GM21723 (cell line): Measurements from ENCODE around the gene NPTN.
"Not testable (repeated sequence)": the region's sequence is repeated elsewhere in the genome, so short reads cannot be mapped to it uniquely, and the experiment has no call there.

Experiments
- ATAC-seq: cut with Tn5 transposase; IDR thresholded peaks from one replicate; pipeline ENCODE4 v1.9.1; 2021; ENCODE audit warnings: mild to moderate bottlenecking, moderate library complexity; ENCODE audit not compliant: unreplicated experiment

Gene NPTN

DNA sequence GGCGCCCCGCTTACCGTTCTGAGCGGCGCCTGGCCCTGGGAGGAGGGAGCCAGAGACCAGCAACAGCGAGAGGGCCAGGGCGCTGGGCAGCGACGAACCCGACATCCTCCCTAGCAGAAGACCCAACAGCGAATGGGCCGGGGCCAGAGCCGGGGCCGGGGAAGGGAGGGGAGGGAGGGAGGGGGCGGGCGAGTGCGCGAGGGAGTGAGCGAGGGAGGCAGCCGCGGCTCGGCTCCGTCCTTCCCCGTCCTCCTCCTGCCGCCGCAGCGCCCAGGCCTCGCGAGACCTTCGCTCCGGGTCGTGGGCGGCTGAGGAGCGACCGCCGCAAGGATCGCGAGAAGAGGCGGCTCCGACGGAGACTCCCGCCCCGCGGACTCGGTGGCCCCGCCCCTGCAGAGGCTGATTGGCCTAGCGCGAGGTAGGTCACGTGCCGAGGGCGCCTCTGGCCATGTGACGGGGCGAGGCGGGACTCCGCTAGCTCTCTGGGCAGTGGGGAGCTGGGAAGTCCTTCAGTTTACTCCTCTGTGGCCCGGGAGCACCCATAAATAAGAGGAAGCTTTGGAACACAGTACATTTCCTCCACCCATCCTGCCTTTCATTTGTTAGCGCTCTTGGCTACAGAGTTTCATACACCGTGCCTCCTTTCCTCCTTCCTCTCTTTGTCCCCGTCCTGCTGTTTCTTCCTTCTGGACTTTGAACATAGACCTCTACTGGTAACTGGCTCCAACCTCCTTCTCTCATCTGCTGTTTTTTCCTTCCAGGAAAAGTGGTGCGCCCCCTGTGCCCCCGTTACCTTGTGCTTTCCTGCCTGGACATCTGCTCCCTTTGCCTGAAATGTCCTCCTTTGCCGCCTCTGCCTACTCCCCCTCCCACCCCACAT lies at the start of gene NPTN:
TSS of gene NPTN (minus strand) at position 279 of the 880 bp plus-strand sequence. CDS start at position 105, 174 bp downstream.
- peak; percentile 88 for ATAC-seq

DNA sequence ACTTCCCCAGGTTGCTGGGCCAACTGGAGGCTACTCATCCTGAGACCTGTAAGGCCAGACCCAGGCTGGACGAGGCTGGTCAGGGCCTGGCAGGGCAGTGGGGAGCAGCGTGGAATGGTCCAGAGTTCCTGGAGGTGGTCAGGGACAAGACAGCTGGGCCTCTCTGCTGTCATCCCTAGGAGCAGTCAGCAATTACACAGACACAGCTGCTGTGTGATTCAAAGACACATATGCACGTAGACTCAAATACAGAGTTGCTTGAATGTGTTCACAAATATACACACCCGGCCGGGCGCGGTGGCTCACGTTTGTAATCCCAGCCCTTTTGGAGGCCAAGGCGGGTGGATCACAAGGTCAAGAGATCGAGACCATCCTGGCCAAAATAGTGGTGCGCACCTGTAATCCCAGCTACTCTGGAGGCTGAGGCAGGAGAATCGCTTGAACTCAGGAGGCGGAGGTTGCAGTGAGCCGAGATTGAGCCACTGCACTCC lies 49.5 kb upstream of the NPTN start:
- ATAC-seq, result no peak

- ATAC-seq, result no peak
Measured at GRCh38 chr15:73681856-73682599, 48.8 kb upstream of the NPTN start.

GRCh38 chr15:73681063-73681462 lies 47.9 kb upstream of the NPTN start:
- ATAC-seq, result no peak

GRCh38 chr15:73680549-73680948 lies 47.4 kb upstream of the NPTN start:
- ATAC-seq, result no peak

DNA sequence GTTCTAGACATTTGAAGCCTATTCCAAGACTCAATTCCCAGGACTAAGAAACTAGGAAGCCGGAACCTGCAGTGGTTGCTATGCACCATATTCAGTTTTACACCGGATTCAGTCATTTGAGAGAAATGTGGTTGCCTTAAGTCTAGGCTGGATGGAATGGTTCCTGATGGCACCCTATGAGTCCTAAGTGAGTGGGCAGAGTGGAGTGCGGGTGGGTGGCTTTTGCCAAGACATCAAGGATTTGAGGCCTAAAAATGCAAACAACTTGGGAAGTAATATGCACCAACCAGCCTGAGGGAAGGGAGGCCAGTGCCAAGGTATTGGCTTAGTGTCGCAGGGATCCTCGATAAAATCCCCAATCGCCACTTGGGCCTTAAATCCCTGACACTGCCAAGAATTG lies 46.8 kb upstream of the NPTN start:
- ATAC-seq, result no peak

GRCh38 chr15:73679180-73679579 lies 46.0 kb upstream of the NPTN start:
- no peak for ATAC-seq

GRCh38 chr15:73678498-73678897 lies 45.3 kb upstream of the NPTN start:
- no peak for ATAC-seq

GRCh38 chr15:73677733-73678132 lies 44.5 kb upstream of the NPTN start:
- no peak for ATAC-seq

DNA sequence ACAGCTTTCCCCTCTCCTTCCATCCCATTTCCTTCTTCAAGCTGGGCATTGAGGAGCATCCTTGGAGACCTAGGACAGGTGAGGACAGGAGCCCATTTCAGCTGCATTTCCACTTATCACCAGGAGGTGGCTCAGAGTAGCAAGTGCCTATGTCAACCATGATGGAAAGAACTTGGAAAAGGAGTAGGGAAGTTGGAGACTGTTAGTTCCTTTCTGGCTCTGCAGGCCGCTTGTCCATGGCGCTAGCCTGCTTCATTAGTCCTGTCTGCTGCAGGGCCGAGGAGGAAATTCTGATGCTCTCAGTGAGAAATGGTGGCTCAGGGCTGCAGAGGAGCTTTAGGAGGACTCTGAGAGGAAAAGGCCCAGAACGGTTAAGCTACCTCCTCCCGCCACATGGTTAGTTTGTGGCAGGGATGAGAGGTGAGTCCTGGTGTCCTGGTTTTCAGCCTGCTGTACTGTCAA lies 44.0 kb upstream of the NPTN start:
- ATAC-seq, result no peak

GRCh38 chr15:73674587-73674986 lies 41.4 kb upstream of the NPTN start:
- no peak for ATAC-seq

DNA sequence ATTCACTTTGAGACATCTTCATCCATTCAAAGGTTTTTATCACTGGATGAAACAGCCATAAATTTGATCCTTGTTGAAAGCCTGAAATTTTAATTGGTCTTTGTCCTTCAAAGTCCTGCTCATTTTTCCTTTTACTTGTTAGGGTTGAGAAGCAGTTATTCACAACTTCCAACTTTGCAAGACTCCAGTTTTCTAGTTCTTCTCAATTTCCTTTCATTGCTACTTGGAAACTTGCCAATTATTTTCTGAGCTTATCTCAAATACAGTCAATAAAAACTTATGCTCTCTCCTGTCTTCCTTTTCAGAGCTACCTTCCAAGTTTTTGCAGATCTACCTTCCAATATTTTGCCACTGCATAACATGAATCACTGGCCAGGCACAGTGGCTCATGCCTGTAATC lies 27.3 kb upstream of the NPTN start:
- ATAC-seq, result no peak

DNA sequence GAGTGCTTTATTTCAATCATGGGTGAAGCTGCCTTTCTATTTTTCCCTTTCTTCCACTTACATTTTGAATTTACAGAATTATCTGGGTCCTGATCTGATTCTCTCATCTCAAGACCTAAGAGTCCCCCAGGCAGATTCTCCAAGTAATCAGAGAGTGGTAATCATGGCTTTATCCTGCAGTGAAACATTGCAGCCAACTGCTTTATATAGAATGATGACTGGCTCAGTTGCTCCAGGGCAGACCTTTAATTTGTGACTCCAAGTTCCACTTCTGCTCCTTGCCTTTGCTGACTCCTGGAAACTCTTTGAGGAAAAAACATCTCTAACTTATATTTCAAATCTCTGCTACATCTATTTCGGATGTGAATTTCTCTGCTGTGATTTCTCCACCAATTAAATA lies 25.5 kb upstream of the NPTN start:
- no peak for ATAC-seq

GRCh38 chr15:73655724-73656123 lies 22.5 kb upstream of the NPTN start:
- no peak for ATAC-seq

DNA sequence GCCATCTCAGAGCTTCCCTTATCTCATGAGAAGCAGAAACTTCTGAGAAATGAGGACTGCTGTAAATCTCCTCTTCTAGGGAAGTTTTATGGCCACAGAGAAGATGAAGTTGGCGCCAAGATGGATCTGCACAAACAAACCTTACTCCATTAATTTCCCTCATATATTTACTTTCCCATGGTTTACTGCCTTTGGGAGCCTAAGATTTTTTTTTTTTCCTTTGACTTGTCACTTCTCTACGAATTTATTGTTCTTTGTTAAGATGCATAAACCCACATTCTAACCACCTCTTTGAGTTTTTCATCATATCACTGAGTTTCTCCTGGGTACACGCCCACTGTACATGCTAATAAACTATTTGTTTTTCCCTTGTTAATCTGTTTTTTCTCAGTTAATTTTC lies 21.5 kb upstream of the NPTN start:
- ATAC-seq, result no peak

DNA sequence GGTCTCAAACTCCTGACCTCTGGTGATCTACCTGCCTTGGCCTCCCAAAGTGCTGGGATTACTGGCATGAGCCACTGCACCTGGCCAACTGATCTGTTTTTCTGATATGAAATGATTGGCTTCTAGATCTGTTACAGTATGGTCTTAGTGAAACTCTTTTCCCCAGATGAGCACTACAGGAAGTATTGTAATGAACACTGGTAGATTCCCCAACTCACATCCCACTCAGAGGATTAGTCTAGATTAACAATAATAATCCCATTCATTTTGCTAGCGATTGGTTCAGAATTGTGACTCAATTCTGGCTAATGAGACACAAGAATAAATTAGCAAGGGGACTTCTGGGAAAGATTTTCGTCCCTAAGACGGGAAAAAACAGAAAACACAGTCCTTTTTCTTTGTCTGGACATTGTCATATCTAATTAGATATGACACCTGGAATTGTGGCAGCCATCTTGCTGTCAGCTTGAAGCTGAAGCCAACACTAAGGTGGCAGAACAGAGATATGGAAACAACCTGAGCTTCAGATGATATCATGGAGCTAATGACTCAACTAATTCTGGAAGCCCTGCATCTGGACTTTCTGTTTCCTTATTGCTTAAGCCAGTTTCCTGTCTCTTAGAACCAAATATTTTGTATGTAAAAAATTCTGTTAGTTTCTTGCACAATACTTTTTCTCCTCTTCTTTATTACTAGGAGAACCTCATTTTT lies 17.4 kb upstream of the NPTN start:
- no peak for ATAC-seq

GRCh38 chr15:73648014-73648295 lies 14.8 kb upstream of the NPTN start:
- ATAC-seq, result no peak

DNA sequence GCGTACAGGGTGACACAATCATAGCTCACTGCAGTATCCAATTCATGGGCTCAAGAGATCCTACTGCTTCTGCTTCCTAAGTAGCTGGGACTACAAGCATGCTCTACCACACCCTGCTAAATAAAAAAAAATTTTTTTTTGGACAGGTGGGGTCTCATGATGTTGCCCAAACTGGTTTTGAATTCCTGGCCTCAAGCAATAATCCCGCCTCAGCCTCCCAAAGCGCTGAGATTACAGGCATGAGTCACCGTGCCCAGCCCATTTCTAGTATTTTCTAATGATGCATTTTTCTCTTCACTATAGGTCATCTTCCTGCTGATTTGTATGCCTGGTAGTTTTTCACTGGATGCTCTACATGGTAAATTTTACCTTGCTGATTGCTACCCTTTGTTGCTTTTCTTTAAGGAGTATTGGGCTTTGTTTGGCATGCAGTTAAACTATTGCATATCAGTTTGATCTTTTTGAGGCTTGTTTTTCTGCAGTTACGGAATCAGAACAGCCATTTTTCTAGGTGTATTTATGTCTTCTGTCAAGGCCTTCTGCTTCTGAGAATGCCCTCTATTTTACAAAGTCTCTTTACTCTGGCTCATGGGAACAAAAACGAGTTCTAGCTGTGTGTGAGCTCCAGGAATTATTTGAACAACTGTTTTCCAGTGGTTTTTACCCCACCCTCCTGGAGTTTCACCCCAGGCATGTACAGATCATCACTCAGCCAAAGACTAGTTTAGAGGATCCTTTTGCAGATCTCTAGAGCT lies 14.2 kb upstream of the NPTN start:
- ATAC-seq, result no peak

- not testable (repeated sequence) for ATAC-seq
Measured at GRCh38 chr15:73639464-73639863, 6.3 kb upstream of the NPTN start.

GRCh38 chr15:73637527-73637926 lies 4.3 kb upstream of the NPTN start:
- no peak for ATAC-seq

DNA sequence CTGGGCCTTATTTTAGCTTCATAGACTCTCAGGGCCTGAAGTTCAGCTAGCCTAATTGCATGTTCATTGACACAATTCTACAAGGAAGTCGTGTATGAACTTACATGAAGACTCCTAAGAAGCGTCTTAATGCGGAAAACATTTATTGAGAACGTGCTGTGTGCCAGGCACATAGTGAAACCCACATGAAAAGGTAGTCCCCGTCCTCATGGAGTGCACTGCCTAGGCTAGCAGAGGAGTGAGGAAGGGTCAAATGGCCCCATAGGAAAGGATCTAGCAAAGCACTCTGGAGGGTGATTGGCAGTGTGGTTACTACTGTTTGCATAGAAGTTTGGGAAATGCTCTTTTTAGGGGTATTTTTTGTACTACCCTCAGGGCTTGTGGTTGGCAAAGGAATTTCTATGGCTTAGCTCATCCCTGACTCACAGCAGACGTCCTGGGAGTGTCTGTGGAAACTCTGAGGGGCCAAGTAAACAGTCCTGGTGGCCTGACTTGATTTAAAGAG lies 854 bp upstream of the NPTN start:
- no peak for ATAC-seq
